ENCODE measurements around the gene PPP2R5E.

PPP2R5E gene

GRCh38 chr14:63432228-63432627 is 110.9 kb downstream of the PPP2R5E start:
- DNase-seq (ENCODE audit: low spot score): no peak

- DNase-seq (ENCODE audit: low spot score): no peak
Measured at GRCh38 chr14:63431466-63431865, 111.7 kb downstream of the PPP2R5E start.

DNA sequence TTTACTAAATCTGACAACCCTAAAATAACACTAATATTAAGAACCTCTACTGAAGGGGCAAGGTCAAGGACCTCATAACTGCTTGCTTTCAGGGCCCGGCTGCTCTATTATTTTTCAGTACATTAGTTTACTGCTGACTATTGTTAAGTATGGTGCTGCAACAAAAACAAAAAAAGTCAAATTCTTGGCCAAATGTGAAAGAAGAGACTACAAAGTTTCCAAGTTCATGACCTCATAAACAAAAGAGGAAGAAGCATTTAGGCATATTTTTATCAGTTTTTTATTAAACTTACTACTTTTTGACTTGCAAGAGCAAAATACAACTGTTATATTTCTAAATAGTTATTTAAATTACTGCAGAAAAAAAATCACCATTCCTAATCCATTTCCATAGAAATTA is 114.7 kb downstream of the PPP2R5E start:
- DNase-seq (ENCODE audit: low spot score): no peak

GRCh38 chr14:63426838-63427352 is 116.3 kb downstream of the PPP2R5E start:
- DNase-seq (ENCODE audit: low spot score): no peak

DNA sequence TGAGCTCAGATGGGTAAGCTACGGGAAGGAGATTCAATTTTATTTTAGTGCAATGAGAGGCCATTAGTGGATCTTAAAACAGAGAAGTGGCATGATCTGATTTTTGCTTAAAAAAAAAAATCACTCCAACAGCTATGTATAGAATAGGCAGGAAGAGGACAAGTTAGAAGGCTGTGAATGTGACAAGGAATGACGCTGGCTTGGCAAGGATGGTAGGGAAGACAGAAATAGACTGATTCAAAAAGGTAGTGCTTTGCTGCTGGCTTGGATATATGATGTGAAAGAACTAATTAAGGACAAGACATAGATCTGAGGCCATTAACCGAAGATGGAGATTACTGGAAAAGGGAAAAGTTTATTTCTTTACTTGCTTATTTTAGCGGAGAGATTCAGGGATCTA is 119.3 kb downstream of the PPP2R5E start:
- no peak for DNase-seq (ENCODE audit: low spot score)

GRCh38 chr14:63423381-63423780 is 119.8 kb downstream of the PPP2R5E start:
- no peak for DNase-seq (ENCODE audit: low spot score)

DNA sequence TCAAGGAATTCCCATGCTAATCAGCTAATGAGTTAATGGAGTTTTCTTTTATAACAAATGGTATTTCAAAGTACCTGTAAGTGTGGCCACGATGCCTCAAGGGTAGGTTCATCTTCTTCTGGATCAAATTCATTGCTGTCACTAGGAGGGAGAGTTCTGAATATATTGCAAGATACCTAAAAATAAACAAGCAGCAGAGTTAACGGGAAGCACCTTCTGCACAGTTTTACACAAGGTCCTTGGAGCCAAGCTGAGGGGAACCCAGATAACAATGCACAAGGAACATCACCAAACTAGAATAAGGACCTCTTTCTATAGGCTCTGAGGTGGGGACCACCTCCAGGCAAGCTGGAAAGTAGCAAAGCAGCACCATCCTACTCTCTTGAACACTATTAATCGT is 121.3 kb downstream of the PPP2R5E start:
- no peak for DNase-seq (ENCODE audit: low spot score)

DNA sequence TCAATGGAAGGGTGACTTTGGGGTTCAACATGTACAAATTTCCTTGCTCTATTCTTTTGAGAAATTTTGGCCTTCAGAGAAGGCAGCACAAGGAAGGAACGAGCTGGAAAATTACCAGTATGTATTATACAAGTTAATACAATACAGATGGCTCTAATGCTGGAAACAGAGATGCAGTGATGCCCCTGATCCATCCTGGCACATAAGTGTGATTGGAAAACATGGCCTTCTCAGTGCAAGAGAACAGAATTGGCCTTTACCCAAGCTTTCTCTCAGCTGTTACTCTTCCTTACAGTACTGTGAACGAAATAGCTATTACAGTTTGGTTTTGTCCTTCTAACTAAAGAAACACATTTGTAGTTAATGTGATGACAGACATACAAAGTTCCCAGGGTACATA is 122.0 kb downstream of the PPP2R5E start:
- DNase-seq (ENCODE audit: low spot score): no peak

DNA sequence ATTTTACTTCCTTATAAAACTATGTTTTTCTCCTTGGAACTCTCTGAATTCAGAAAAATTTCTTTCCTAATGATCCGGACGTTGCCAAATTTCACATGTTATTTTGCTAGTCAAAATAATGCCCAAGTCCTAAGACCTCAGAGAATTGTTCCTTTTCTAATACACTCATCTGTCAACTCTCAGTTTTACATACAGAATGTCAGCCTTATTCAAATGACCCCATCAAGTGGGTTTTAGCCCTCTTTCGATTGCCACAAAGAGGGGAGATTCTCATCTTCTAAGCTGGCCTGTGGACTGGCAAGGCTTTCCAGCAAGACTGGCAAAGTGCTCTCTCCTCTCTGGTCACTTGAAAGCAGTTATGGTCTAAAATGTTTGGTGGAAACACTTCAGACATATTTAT is 125.2 kb downstream of the PPP2R5E start:
- DNase-seq (ENCODE audit: low spot score): no peak

GRCh38 chr14:63413009-63413408 is 130.2 kb downstream of the PPP2R5E start:
- DNase-seq (ENCODE audit: low spot score): no peak

DNA sequence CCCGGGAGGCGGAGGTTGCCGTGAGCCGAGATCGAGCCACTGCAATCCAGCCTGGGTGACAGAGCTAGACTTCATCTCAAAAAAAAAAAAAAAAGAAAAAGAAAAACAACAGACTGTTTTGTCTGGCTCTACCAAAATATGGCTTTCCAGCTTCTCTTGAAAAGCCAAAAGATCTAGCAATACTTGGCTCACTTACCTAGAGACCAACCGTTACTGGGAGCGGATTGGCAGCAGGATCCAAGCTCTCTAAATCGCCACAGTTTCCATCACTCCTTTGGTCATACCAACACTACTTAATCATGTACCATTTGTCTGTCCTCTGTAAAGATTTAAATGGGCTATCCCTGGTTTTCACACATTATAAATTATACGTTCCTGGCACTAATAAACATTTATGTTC is 136.8 kb downstream of the PPP2R5E start:
- no peak for DNase-seq (ENCODE audit: low spot score)

DNA sequence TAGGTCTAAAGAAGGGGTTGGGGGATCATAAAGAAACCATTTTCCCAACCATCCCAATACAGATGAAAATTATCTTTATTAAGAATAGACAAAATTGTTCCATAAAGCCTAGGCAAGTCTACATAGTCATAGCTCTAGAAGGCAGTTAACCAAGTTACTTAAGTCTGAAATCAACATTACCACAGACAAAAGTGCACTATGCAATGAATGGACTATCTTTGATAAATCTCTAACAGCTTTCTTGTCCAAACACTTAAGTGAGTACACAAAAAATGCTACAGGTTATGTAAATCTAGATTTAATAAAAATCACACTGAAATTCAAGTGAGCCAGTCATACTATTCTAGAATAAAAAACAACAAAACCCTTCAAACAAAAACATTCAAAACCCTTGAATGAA is 137.5 kb downstream of the PPP2R5E start:
- DNase-seq (ENCODE audit: low spot score): no peak

- no peak for DNase-seq (ENCODE audit: low spot score)
Measured at GRCh38 chr14:63404906-63405305, 138.3 kb downstream of the PPP2R5E start.

DNA sequence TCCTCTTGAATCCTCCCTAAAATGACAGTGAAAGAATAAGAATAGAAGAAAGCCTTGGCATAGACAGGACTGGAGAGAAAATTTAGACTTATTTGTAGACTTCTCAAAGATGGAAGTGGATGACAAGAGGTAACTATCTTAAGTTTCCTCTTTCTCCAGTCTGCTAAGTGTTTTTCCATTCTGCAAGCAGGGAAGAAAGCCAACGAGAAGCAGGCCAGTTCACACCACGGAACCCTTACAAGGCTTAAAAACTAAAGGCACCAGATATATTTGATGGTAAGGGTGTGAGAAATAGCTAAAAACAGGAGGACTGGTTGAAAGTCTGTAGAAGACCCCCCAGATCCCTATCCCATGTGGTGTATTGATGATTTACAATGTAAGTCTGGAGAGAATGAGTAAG is 141.5 kb downstream of the PPP2R5E start:
- DNase-seq (ENCODE audit: low spot score): no peak

- no peak for DNase-seq (ENCODE audit: low spot score)
Measured at GRCh38 chr14:63398952-63399351, 144.2 kb downstream of the PPP2R5E start.

DNA sequence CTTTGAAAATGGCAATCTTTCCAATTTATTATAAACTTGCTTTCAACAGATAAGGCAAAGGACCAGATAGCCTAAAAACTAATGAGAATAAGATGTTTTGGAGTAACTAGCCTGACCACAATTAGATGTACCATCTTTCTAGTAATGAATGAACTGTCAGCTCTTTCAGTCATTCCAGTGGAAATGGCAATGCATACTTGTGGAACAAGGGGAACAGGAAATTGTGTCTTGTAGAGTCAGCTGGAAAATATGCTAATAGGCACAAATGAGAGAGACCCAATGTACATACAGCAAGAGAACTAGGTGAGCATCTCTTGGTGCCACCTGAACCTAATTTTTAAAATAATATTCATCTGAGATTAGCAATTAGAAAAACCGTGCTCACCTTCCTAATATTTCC is 148.3 kb downstream of the PPP2R5E start:
- DNase-seq (ENCODE audit: low spot score): no peak

DNA sequence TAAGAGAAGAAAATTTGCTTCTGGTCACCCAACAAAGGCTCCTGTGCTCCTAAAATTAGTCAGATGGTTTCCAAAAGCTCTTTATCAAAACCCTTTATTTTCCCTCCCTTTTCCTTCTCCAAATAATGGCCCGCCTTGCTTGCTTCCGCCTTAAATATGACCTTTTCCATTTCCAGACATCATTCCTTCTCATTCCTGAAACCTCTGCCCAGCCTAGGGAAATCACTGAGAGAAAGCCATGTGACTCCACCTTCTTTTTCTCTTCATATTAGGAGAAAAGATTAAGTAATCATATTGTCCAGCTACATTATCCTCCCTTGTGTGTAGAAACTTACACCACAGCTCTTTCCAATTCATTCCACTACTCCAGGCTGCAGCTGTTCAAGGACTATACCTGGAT is 148.7 kb downstream of the PPP2R5E start:
- DNase-seq (ENCODE audit: low spot score): no peak

GRCh38 chr14:63393012-63393411 is 150.2 kb downstream of the PPP2R5E start:
- DNase-seq (ENCODE audit: low spot score): no peak

DNA sequence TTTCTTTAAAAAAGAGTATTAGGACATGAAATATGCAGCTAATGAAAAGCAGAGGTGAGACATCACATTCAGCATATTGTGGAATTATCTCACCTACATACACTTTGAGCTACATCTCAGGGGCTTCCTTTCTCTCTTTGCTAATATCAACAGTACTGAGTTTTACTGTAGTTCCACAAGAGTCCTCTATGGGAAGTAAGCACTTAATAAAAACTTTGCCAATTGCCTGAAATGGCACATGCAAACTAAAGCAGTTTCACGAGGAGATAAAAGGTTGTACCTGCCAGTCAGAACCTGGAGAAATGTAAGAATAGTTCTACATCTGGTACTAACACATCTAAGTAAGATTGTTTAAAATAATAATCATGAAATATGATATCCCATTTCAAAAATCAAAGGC is 150.9 kb downstream of the PPP2R5E start:
- no peak for DNase-seq (ENCODE audit: low spot score)

- peak; percentile 20 for DNase-seq (ENCODE audit: low spot score)
Measured at GRCh38 chr14:63388766-63389431, 154.3 kb downstream of the PPP2R5E start.

DNA sequence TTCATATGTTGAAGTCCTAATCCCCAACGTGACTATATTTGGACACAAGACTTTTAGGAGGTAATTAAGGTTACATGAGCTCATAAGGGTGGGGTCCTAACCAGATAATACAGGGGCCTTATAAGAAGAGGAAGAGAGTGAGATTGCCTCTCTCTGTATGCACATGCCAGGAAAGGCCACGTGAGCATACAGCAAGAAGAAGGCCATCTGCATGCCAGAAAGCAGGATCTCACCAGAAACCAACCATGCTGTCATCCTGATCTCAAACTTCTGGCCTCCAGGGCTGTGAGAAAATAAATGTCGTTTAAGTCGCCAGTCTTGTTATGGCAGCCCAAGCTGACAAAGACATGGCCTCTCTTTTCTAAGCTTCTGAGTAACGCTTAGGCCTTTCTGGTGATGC is 155.5 kb downstream of the PPP2R5E start:
- DNase-seq (ENCODE audit: low spot score): no peak

- DNase-seq (ENCODE audit: low spot score): no peak
Measured at GRCh38 chr14:63383776-63384367, 159.3 kb downstream of the PPP2R5E start.

GRCh38 chr14:63378444-63378843 is 164.7 kb downstream of the PPP2R5E start:
- no peak for DNase-seq (ENCODE audit: low spot score)

- no peak for DNase-seq (ENCODE audit: low spot score)
Measured at GRCh38 chr14:63375769-63376168, 167.4 kb downstream of the PPP2R5E start.

Measured in germinal center (tissue), 1 donor.